Measurements from ENCODE around the gene GPC5.

DNA sequence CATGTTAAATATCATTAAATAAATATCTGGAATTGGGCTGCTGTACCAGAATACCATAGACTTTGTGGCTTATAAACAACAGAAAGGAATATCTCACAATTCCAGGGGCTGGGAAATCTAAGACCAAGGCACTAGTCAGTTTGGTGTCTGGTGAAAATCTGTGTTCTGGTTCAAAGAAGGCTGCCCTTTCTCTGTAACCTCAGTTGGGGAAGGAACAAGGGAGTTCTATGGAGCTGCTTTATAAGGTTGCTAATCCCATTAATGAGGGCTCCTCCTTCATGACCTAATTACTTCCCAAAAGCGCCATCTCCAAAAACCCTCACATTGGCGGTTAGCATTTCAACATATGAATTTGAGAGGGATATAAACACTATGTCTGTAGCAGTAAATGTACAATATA, 480.9 kb downstream of the GPC5 start:
- TF ChIP-seq, protein P1, sequence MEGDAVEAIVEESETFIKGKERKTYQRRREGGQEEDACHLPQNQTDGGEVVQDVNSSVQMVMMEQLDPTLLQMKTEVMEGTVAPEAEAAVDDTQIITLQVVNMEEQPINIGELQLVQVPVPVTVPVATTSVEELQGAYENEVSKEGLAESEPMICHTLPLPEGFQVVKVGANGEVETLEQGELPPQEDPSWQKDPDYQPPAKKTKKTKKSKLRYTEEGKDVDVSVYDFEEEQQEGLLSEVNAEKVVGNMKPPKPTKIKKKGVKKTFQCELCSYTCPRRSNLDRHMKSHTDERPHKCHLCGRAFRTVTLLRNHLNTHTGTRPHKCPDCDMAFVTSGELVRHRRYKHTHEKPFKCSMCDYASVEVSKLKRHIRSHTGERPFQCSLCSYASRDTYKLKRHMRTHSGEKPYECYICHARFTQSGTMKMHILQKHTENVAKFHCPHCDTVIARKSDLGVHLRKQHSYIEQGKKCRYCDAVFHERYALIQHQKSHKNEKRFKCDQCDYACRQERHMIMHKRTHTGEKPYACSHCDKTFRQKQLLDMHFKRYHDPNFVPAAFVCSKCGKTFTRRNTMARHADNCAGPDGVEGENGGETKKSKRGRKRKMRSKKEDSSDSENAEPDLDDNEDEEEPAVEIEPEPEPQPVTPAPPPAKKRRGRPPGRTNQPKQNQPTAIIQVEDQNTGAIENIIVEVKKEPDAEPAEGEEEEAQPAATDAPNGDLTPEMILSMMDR (IDR thresholded peaks at IDR 0.05; ENCODE audit: low read length) = no peak
- TF ChIP-seq EZH2 (IDR thresholded peaks at IDR 0.05; ENCODE audit: borderline replicate concordance, low read length) = no peak

All from OCI-LY1 (cell line).